GM12801 (cell line): ENCODE data around the gene ZBTB17.

Source experiments
- CTCF ChIP-seq: IDR thresholded peaks from one replicate; pipeline ENCODE4 v1.5.1; 2011; ENCODE audit warnings: control low read depth; ENCODE audit not compliant: insufficient read length; ENCODE audit errors: extremely low read depth

ZBTB17 gene

GRCh38 chr1:15997076-15997585 is 21.2 kb upstream of the ZBTB17 start:
- no peak for TF ChIP-seq CTCF

- no peak for TF ChIP-seq CTCF
Measured at GRCh38 chr1:15994590-15995351, 18.9 kb upstream of the ZBTB17 start.

- TF ChIP-seq CTCF = no peak
Measured at GRCh38 chr1:15994081-15994480, 18.2 kb upstream of the ZBTB17 start.

- no peak for TF ChIP-seq CTCF
Measured at GRCh38 chr1:15993666-15994065, 17.8 kb upstream of the ZBTB17 start.

- no peak for TF ChIP-seq CTCF
Measured at GRCh38 chr1:15992582-15993500, 16.9 kb upstream of the ZBTB17 start.

- no peak for TF ChIP-seq CTCF
Measured at GRCh38 chr1:15992187-15992553, 16.3 kb upstream of the ZBTB17 start.

GRCh38 chr1:15991427-15992186 is 15.7 kb upstream of the ZBTB17 start:
- no peak for TF ChIP-seq CTCF
